GM12864 (cell line): ENCODE measurements around the gene FASLG.

Experiments
- DNase-seq: peaks from one replicate; pipeline ENCODE4 v3.0.0-alpha.2; 2011; ENCODE audit warnings: low read depth
- H3K4me3 ChIP-seq: 2 replicates; pipeline ENCODE4 v1.5.1; 2011; ENCODE audit warnings: mild to moderate bottlenecking, low read depth, low read length, control low read depth
- TF ChIP-seq, protein P1 (sequence below): IDR thresholded peaks from 2 replicates; pipeline ENCODE4 v1.5.1; 2011; ENCODE audit warnings: low read depth, mild to moderate bottlenecking, moderate library complexity, low read length, control low read depth, inconsistent platforms; ENCODE audit errors: missing control alignments

FASLG gene

DNA sequence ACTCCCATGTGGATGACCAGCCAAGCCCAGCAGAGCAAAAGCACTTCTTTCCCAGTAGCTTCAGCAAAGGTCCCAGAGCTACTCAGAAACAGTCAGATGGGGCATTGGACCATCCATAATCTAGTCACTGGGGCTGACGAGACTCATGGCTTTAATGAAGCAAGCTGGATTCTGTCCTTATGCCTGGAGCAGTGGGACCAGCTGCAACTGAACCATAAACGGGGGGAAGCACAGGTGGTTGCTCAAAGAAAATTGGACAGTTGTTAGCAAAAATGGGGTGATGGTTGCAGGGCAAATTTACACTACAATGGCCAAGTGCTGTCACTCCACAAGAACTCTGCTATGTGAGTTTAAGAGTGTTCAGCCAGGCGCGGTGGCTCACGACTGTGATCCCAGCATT lies 17.4 kb upstream of the FASLG start:
- DNase-seq = no peak
- TF ChIP-seq, protein P1, sequence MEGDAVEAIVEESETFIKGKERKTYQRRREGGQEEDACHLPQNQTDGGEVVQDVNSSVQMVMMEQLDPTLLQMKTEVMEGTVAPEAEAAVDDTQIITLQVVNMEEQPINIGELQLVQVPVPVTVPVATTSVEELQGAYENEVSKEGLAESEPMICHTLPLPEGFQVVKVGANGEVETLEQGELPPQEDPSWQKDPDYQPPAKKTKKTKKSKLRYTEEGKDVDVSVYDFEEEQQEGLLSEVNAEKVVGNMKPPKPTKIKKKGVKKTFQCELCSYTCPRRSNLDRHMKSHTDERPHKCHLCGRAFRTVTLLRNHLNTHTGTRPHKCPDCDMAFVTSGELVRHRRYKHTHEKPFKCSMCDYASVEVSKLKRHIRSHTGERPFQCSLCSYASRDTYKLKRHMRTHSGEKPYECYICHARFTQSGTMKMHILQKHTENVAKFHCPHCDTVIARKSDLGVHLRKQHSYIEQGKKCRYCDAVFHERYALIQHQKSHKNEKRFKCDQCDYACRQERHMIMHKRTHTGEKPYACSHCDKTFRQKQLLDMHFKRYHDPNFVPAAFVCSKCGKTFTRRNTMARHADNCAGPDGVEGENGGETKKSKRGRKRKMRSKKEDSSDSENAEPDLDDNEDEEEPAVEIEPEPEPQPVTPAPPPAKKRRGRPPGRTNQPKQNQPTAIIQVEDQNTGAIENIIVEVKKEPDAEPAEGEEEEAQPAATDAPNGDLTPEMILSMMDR = no peak
- H3K4me3 ChIP-seq = no peak overlapping the region

GRCh38 chr1:172642970-172643369 lies 15.9 kb upstream of the FASLG start:
- no peak for DNase-seq
- TF ChIP-seq, protein P1 = no peak
- no peak overlapping the region for H3K4me3 ChIP-seq

- TF ChIP-seq, protein P1 = no peak
- no peak for DNase-seq
- H3K4me3 ChIP-seq = no peak overlapping the region
Observed at GRCh38 chr1:172646653-172647052, 12.2 kb upstream of the FASLG start.

GRCh38 chr1:172647110-172647564 lies 11.8 kb upstream of the FASLG start:
- TF ChIP-seq, protein P1 = no peak
- no peak for DNase-seq
- no peak overlapping the region for H3K4me3 ChIP-seq

- H3K4me3 ChIP-seq = no peak overlapping the region
- TF ChIP-seq, protein P1 = no peak
- no peak for DNase-seq
Observed at GRCh38 chr1:172647987-172648386, 10.9 kb upstream of the FASLG start.

GRCh38 chr1:172650474-172651193 lies 8.3 kb upstream of the FASLG start:
- H3K4me3 ChIP-seq = no peak overlapping the region
- DNase-seq = no peak
- TF ChIP-seq, protein P1 = no peak
